Astrocyte (in vitro differentiated cells and primary cell): ENCODE data around the gene LMO7.

Experiments
- CTCF ChIP-seq: IDR thresholded peaks from 2 replicates; pipeline ENCODE4 v1.5.1; 2011; ENCODE audit warnings: low read depth, mild to moderate bottlenecking, inconsistent platforms, low read length, moderate library complexity; ENCODE audit not compliant: insufficient read depth
- EZH2 ChIP-seq: IDR thresholded peaks from 2 replicates; pipeline ENCODE4 v1.6.1; 2012; ENCODE audit warnings: mild to moderate bottlenecking, low read length, inconsistent platforms; ENCODE audit not compliant: insufficient read depth

GRCh38 chr13:75825161-75825560, 189.0 kb downstream of the LMO7 start:
- no peak for TF ChIP-seq CTCF
- TF ChIP-seq EZH2: no peak
